Activated CD4-positive, alpha-beta memory T cell treated with anti-CD3 and anti-CD28 coated beads for 36 hours (primary cell): Measurements from ENCODE around the gene COL4A6. TPM values are rescaled to one million over a fixed set of nuclear protein-coding genes. Genes with fewer than 3 reads are reported as not detected.

Experiments used
- CTCF ChIA-PET: fragments of 350-600 bp; sonication (Branson Sonifier 250); formaldehyde crosslinking; loops from one replicate; lab custom pipeline; 2021; ENCODE audit warnings: antibody characterized with exemption, inconsistent platforms; lab: Charles Lee
- POLR2A ChIA-PET: fragments of 350-600 bp; sonication (Branson Sonifier 250); formaldehyde crosslinking; loops from one replicate; lab custom pipeline; 2021; ENCODE audit warnings: antibody characterized with exemption; lab: Charles Lee
- DNase-seq: peaks from one replicate; pipeline ENCODE4 v3.0.0-alpha.2; 2020
- H3K27ac Mint-ChIP-seq: one replicate; pipeline ENCODE4 v1.8.0; 2021; ENCODE audit warnings: mixed read lengths
- H3K27me3 Mint-ChIP-seq: one replicate; pipeline ENCODE4 v1.8.0; 2021; ENCODE audit warnings: mixed read lengths
- H3K36me3 Mint-ChIP-seq: one replicate; pipeline ENCODE4 v1.8.0; 2021; ENCODE audit warnings: mixed read lengths
- H3K4me1 Mint-ChIP-seq: one replicate; pipeline ENCODE4 v1.8.0; 2021; ENCODE audit warnings: low read depth, mixed read lengths
- H3K4me3 Mint-ChIP-seq: one replicate; pipeline ENCODE4 v1.8.0; 2021; ENCODE audit warnings: mild to moderate bottlenecking, mixed read lengths
- H3K9me3 Mint-ChIP-seq: one replicate; pipeline ENCODE4 v1.8.0; 2021; ENCODE audit warnings: mixed read lengths
- intact Hi-C: fragments of 100-400 bp; cut with micrococcal nuclease; formaldehyde crosslinking; loops from one replicate; pipeline ENCODE4 v1.15.1; 2023
- total RNA-seq, 2 experiments: library from RNA; stranded (reverse); gene quantifications; one replicate each; pipeline ENCODE4 v1.2.3, GENCODE V29; 2021

COL4A6 gene
- total RNA-seq, 2 experiments from 2014 or later: not detected

DNA sequence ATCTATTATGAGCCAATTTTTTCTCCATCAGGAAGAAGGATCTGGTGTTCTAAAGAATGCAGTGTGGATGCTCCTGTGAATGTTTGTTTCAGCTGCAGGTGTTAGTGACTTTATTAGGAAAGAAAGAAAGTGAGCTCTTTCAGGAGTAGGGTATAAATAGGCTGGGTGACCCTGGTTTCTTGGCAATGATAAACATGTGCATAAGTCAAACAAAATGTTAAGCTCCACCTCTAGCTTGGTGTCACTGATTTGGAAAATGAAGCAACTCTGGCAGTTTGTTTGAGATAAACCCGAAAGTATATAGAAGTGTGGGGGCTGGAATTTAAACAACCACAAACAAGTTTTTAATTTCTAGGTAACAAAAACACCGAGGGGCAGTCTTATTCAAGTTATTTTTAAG lies 152.3 kb downstream of the COL4A6 start:
- intact Hi-C loops: no loop called here
- Mint-ChIP-seq H3K4me1 (no peaks in the 10 kb centered on the region), H3K27me3 (no peaks in the 10 kb centered on the region), H3K27ac (no peak overlapping the region), H3K9me3 (no peaks in the 10 kb centered on the region), H3K36me3 (no peaks in the 10 kb centered on the region), H3K4me3 (no peak overlapping the region)
- POLR2A ChIA-PET: no interaction called here
- CTCF ChIA-PET: no interaction called here
- no peak for DNase-seq

DNA sequence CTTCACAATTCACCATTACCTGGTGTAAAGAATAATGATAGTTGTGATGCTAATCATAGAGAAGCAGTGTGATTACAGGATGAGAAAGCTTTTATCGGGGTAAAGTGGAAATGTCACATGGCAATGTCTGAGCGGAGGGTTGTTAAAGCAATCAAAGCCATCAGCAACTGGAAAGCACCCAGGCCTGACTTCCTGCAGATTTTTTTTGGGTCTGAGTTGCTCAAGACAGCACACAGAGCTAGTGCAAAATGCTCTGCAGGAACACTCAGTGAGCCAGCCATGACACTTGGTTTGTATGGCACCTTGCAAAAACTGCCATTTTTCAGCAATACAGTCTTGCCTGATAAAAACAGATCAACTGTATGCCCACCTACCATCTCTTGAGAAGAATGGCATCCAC lies 152.9 kb downstream of the COL4A6 start:
- no peak overlapping the region for H3K27ac Mint-ChIP-seq
- no peak overlapping the region for H3K4me3 Mint-ChIP-seq
- ChIA-PET POLR2A (no interaction called here), CTCF (no interaction called here)
- H3K4me1 Mint-ChIP-seq: no peaks in the 10 kb centered on the region
- no peaks in the 10 kb centered on the region for H3K9me3 Mint-ChIP-seq
- no peaks in the 10 kb centered on the region for H3K36me3 Mint-ChIP-seq
- no peak for DNase-seq
- intact Hi-C loops: no loop called here
- H3K27me3 Mint-ChIP-seq: no peaks in the 10 kb centered on the region

DNA sequence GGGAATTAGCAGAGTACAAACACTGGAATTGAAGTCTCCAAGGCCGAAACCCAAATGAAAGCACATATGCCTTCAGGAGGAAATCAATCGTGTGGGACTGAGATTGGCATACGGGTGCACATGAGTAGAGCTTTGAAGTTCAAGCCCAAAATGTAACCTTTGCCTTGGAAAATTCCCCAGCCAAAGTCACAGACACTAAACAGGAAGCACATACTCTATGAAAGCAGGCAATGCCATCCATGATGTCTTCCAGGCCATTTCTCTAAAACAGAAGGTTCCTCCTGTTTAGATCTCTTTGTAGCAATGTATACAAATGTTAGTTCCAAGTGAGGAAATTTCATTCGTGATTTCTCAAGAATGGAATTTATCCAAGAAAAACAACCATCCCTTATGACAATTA lies 162.5 kb downstream of the COL4A6 start:
- ChIA-PET CTCF (no interaction called here), POLR2A (no interaction called here)
- no peaks in the 10 kb centered on the region for H3K4me1 Mint-ChIP-seq

DNA sequence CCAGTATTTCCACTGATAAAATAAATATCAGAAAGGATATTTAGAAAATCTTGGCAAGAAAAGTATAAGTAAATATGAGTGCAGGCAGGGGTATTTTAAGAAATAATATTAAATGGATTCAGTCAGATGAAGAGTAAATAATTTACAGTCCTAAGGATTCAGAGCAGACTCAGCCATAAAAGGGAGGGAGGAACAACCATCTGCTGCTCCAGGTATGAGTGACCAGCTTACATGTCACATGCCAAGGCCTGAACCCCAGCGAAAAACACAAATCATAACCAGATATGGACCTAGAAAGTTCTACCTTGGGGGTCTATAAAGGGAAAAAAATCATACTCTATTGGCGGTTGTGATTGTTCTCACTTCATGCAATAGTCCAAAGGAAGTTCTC lies 166.8 kb downstream of the COL4A6 start:
- Mint-ChIP-seq H3K4me3 (no peak overlapping the region), H3K27me3 (peaks cover 3% of the 10 kb centered on the region), H3K36me3 (no peaks in the 10 kb centered on the region), H3K4me1 (no peaks in the 10 kb centered on the region), H3K27ac (no peak overlapping the region), H3K9me3 (no peaks in the 10 kb centered on the region)
- no peak for DNase-seq
- ChIA-PET CTCF (no interaction called here), POLR2A (no interaction called here)
- intact Hi-C loops: no loop called here

More for the DNA sequence above, 162.5 kb downstream of the COL4A6 start:
- Mint-ChIP-seq H3K27me3 (peaks cover 3% of the 10 kb centered on the region), H3K9me3 (no peaks in the 10 kb centered on the region), H3K4me3 (no peak overlapping the region), H3K36me3 (no peaks in the 10 kb centered on the region), H3K27ac (no peak overlapping the region)
- intact Hi-C loops: no loop called here
- DNase-seq: no peak

DNA sequence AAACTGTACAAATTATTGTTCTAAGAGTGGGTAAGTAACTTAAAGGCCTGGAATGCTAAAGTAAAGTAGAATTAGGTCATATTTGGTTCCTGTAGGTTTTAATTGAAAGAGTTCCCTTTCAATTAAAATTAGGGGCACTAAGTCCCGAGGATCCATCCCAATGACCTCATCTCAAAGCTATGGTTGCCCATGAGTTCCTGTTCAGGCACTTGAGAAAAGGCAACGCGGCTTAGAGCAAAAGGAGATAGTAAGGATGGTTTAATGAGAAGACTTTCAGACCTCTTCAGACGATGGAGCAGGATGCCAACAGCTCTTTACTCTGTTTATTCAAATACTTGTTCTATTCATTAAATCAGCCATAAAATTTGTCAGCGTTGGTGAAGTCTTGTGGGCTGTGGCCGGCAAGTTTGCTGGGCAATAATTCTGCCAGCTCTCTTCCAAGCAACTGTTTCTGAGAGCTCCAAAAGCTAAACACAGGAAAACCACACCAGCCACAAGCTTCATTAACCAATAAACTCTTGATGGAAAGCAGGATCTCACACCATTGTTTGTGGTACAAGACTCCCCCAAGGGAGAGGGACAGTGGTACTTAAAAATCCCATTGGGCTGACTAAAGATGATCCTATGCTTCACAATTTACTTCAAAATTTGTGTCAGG lies 167.4 kb downstream of the COL4A6 start:
- H3K27ac Mint-ChIP-seq: no peak overlapping the region
- DNase-seq: no peak
- peaks cover 3% of the 10 kb centered on the region for H3K27me3 Mint-ChIP-seq
- ChIA-PET CTCF (no interaction called here), POLR2A (no interaction called here)
- H3K9me3 Mint-ChIP-seq: no peaks in the 10 kb centered on the region
- no peak overlapping the region for H3K4me3 Mint-ChIP-seq
- H3K36me3 Mint-ChIP-seq: no peaks in the 10 kb centered on the region
- H3K4me1 Mint-ChIP-seq: no peaks in the 10 kb centered on the region
- intact Hi-C loops: no loop called here

DNA sequence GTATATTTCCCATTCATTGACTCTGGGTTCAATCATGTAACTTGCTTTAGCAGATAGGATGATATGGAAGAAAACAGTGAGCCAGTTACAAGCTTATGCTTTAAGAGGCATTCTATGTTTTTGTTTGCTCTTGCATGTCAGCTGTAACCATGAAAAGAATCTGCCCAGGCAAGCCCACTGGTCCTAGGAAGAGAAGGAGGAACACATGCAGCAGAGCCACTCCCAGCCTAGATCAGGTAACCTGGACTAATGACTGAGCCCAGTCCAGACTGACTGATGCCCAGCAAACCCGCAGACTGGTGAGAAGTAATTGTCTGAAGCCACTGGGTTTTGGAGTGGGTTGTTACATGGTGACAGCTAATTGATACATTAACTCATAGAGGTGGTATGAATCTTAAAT lies 167.9 kb downstream of the COL4A6 start:
- no peaks in the 10 kb centered on the region for H3K9me3 Mint-ChIP-seq
- no peak overlapping the region for H3K27ac Mint-ChIP-seq
- H3K4me1 Mint-ChIP-seq: no peaks in the 10 kb centered on the region
- no peaks in the 10 kb centered on the region for H3K36me3 Mint-ChIP-seq
- intact Hi-C loops: no loop called here
- DNase-seq: no peak
- H3K27me3 Mint-ChIP-seq: peaks cover 3% of the 10 kb centered on the region
- ChIA-PET CTCF (no interaction called here), POLR2A (no interaction called here)
- no peak overlapping the region for H3K4me3 Mint-ChIP-seq

DNA sequence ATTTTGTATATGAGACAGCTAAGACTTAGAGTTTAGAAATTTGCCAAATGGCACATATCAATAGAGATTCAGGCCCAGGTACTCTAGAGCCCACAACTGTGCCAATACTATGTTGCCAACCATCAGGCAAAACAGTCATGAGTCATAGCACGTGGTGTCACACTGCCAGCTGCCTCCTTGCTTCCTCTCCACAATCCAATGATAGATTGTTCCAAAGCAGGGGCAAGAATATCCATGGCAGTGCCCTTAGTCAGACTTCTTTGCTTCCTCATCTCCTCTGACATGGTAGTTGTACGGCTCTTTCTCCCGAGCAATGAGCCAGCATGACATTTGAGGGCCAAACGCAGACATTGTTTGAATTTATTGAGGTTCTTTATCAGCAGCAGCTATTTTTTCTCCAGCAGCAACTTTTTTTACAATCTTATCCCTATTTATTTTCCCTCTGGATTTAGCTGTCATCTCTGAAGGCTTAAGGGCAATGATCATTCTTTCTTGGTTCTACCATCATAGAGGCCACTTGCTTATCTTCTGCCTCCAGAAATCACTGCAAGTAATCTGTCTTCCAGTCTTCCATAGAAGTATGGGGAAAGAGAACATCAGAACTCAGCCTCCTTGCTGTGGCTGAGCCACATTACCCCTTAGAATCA lies 169.7 kb downstream of the COL4A6 start:
- H3K36me3 Mint-ChIP-seq: no peaks in the 10 kb centered on the region
- H3K4me1 Mint-ChIP-seq: no peaks in the 10 kb centered on the region
- ChIA-PET CTCF (no interaction called here), POLR2A (no interaction called here)
- peaks cover 1% of the 10 kb centered on the region for H3K27me3 Mint-ChIP-seq
- H3K4me3 Mint-ChIP-seq: no peak overlapping the region
- DNase-seq: no peak
- no peaks in the 10 kb centered on the region for H3K9me3 Mint-ChIP-seq
- H3K27ac Mint-ChIP-seq: no peak overlapping the region
- intact Hi-C loops: no loop called here

DNA sequence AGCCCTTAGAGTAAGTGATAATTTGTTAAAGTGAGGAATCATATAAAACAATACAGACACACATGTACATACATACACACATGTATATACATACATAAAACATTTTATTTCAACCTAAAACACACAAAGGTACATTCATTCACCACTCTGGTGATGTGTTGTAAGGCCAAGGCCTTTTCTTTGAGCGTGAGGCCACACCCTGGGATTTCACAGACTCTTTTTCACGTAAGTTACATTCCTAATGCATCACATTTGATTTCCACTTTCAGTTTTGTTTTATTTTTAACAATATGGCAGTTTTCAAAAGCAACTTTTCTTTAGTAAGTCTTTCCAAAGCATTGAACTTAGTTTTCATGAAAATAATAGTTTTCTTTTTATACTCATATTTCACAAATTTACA lies 170.7 kb downstream of the COL4A6 start:
- Mint-ChIP-seq H3K36me3 (no peaks in the 10 kb centered on the region), H3K27ac (no peak overlapping the region), H3K9me3 (no peaks in the 10 kb centered on the region), H3K4me1 (no peaks in the 10 kb centered on the region), H3K4me3 (no peak overlapping the region), H3K27me3 (peaks cover 1% of the 10 kb centered on the region)
- POLR2A ChIA-PET: no interaction called here
- DNase-seq: no peak
- intact Hi-C loops: no loop called here
- CTCF ChIA-PET: no interaction called here

DNA sequence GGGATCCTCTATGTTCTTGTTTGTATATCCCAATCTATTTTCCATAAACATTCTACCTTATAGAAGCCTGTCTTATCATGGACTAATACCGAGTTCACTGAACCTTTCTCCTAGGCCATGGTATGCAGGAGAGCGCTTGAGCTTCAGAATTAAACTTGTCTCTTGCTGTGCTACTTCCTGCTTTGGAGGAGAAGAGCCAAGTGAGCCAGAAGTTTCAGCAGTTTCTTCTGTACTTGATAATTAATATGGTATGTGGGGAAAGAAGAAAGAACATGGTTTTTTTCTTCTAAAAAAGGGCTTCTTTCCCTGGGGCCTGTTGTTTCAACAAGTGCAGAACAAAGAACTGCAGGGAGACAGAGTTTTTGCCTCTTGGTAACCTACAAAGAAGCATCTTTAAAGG lies 173.8 kb downstream of the COL4A6 start:
- Mint-ChIP-seq H3K4me1 (no peaks in the 10 kb centered on the region), H3K9me3 (no peaks in the 10 kb centered on the region), H3K27me3 (no peaks in the 10 kb centered on the region), H3K27ac (no peak overlapping the region), H3K4me3 (no peak overlapping the region), H3K36me3 (no peaks in the 10 kb centered on the region)
- CTCF ChIA-PET: no interaction called here
- intact Hi-C loops: no loop called here
- no peak for DNase-seq
- POLR2A ChIA-PET: no interaction called here

DNA sequence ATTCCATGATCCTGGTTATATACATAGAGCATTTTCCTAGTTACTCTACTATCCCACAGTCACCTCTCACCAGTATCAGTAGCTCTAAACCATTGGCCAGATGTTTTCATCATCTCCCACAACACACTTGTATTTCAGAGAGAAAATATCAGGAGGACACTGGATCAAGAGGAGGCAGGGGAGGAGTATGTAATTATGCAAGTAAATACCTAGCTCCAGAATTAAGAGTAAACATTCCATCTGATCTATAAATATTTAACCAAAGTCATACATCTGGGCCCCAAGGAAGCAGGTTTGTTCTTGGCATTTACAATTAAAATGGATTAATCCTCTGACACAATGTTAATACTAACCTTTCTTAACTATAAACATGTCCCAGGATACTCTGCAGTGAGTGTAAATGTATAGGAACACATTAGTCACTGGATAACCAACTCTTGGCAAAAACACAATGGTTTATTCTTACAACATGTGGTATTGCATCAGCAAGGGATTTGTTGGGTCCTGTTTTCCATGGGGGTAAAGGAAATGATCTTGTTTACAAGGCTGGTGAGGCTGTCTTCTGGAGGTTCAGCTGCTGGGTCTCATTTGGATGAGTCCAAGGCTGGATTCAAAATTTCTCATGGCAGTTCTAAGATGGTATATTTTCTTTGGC lies 176.5 kb downstream of the COL4A6 start:
- ChIA-PET POLR2A (no interaction called here), CTCF (no interaction called here)
- no peak for DNase-seq
- intact Hi-C loops: no loop called here
- Mint-ChIP-seq H3K27me3 (peaks cover 3% of the 10 kb centered on the region), H3K9me3 (no peaks in the 10 kb centered on the region), H3K36me3 (no peaks in the 10 kb centered on the region), H3K27ac (no peak overlapping the region), H3K4me3 (no peak overlapping the region), H3K4me1 (no peaks in the 10 kb centered on the region)

DNA sequence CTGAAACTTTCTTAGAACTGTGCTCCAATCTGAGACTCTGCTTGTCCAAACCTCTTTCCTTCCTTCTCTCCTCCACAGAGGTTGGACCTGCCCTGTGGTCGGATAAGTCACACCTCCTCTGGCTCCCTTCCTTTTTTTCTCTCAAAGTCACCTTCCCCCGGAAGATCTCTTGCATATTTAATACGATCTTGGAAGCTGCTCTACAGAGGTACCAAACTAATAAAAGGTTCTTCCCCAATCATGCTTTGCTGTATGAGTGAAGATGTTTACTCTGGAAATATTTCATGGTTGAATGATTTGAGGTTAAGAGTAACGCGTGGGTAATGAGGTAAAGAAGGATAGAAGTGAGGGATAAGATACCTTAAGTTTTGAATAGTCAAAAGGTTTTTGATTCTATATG lies 180.7 kb downstream of the COL4A6 start:
- POLR2A ChIA-PET: no interaction called here
- Mint-ChIP-seq H3K4me3 (no peak overlapping the region), H3K36me3 (no peaks in the 10 kb centered on the region), H3K27ac (no peak overlapping the region), H3K27me3 (peaks cover 7% of the 10 kb centered on the region), H3K4me1 (no peaks in the 10 kb centered on the region), H3K9me3 (no peaks in the 10 kb centered on the region)
- CTCF ChIA-PET: no interaction called here
- intact Hi-C loops: no loop called here
- no peak for DNase-seq

DNA sequence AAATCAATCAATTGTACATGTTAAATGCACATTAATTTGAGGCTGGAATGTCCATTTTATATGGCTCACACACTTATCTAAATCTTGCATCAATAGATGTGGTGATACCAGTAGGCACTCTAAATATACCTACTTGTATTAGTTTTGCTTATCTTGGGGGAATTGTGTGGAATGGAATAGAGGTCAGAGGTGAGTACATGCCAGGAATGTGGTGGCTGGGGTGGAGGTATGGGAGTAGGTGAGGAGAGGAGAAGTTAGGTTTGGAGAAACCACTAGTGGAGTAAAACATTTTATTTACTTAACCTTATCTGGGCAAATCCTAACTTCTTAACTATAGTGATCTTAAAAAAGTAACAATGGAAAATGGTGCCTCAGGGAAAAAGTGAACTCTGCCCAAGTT lies 183.6 kb downstream of the COL4A6 start:
- no peak overlapping the region for H3K27ac Mint-ChIP-seq
- no peak overlapping the region for H3K4me3 Mint-ChIP-seq
- peaks cover 7% of the 10 kb centered on the region for H3K27me3 Mint-ChIP-seq
- ChIA-PET POLR2A (no interaction called here), CTCF (no interaction called here)
- intact Hi-C loops: no loop called here
- DNase-seq: no peak
- H3K36me3 Mint-ChIP-seq: no peaks in the 10 kb centered on the region
- no peaks in the 10 kb centered on the region for H3K9me3 Mint-ChIP-seq
- H3K4me1 Mint-ChIP-seq: no peaks in the 10 kb centered on the region
